ENCODE data around the gene MACROD2.
"Not testable (repeated sequence)": the region's sequence is repeated elsewhere in the genome, so short reads cannot be mapped to it uniquely, and the experiment has no call there.

Gene MACROD2

GRCh38 chr20:14889496-14890255 lies 894.4 kb downstream of the MACROD2 start:
- no peak for DNase-seq (ENCODE audit: low read depth in 1 of 2, low spot score in 1 of 2)

GRCh38 chr20:14890713-14891112 lies 895.4 kb downstream of the MACROD2 start:
- no peak for DNase-seq (ENCODE audit: low read depth in 1 of 2, low spot score in 1 of 2)

DNA sequence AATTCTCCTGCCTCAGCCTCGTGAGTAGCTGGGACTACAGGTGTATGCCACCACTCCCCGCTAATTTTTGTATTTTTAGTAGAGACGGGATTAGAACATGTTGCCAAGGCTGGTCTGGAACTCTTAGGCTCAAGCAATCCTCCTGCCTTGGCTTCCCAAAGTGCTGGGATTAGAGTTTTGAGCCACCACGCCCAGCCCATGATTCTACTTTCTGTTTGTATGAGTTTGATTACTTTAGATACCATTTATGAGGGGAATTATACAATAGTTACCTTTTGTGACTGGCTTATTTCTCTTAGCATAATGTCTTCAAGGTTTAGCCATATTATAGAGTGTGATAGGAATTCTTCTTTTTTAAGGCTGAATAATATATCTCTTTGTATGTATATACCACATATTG lies 897.5 kb downstream of the MACROD2 start:
- no peak for DNase-seq (ENCODE audit: low read depth in 1 of 2, low spot score in 1 of 2)

GRCh38 chr20:14896569-14896968 lies 901.3 kb downstream of the MACROD2 start:
- DNase-seq (ENCODE audit: low read depth in 1 of 2, low spot score in 1 of 2): no peak

GRCh38 chr20:14897608-14898007 lies 902.3 kb downstream of the MACROD2 start:
- no peak for DNase-seq (ENCODE audit: low read depth in 1 of 2, low spot score in 1 of 2)

GRCh38 chr20:14902432-14903089 lies 907.2 kb downstream of the MACROD2 start:
- no peak for DNase-seq (ENCODE audit: low read depth in 1 of 2, low spot score in 1 of 2)

DNA sequence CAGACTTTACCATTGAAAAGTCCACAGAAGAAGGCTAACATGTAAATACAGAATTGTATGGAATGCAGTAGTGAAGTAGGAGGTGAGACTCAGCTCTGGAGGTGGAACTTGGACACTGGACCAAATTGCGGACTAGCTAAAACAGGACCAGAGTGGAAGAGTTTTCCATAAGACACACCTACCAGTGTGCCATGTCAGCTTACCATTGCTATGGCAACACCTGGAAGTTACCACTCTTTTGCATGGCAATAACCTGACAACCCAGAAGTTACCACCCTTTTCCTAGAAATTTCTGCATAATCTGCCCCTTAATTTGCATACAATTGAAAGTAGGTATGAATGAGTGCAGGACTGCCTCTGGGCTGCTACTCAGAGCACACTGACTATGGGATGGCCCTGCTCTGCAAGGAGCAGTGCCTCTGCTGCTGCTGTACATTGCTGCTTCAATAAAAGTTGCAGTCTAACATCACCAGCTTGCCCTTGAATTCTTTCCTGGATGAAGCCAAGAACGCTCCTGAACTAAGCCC lies 911.7 kb downstream of the MACROD2 start:
- DNase-seq (ENCODE audit: low read depth in 1 of 2, low spot score in 1 of 2): no peak

GRCh38 chr20:14910126-14910525 lies 914.8 kb downstream of the MACROD2 start:
- no peak for DNase-seq (ENCODE audit: low read depth in 1 of 2, low spot score in 1 of 2)

- no peak for DNase-seq (ENCODE audit: low read depth in 1 of 2, low spot score in 1 of 2)
Observed at GRCh38 chr20:14913896-14914620, 918.7 kb downstream of the MACROD2 start.

GRCh38 chr20:14914633-14915032 lies 919.3 kb downstream of the MACROD2 start:
- no peak for DNase-seq (ENCODE audit: low read depth in 1 of 2, low spot score in 1 of 2)

DNA sequence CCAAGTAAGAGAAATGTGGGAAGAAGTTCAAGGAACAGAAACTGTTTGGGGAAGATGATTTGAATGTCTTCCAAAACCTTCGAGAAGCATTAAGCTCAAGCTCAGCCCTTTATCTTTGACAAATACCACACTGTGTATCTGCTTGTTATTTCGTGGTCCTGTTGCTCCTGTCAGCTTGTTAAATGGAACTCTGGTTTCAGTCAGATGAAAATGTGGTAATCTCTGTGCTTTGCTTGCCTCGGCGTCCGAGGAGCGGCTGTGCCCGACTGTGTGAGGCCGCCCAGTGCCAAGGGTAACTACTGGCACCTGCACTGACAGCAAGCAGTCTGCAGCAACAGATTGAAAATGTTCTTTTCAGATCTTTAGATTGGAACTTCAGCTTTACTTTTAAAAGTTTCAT lies 920.0 kb downstream of the MACROD2 start:
- DNase-seq (ENCODE audit: low read depth in 1 of 2, low spot score in 1 of 2): no peak

DNA sequence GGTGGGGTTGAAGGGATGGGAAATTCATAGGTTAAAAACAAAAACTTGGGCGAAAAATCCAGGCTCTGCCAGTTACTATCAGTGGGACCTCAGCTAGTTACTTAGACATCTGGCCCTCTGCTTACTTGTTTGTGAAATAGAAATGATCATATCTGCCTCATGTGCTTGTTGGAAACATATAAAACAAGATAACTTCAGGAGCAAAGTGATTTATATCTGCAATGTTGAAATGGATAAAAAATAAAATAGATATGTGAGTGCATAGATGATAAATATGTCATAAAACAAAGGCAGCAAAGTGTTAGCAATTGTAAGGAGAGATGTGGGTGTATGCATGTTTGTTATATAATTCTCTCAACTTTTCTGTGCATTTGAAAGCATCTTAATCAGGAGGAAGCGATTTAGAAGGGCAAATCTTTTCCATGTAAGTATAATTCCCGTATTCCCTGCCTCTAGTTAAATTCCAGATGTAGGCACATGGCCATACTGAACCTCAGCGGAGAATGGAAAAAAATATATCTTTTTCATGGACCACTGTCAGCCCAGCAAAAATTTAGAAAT lies 921.1 kb downstream of the MACROD2 start:
- DNase-seq (ENCODE audit: low read depth in 1 of 2, low spot score in 1 of 2): no peak

GRCh38 chr20:14918281-14918680 lies 923.0 kb downstream of the MACROD2 start:
- DNase-seq (ENCODE audit: low read depth in 1 of 2, low spot score in 1 of 2): no peak

- DNase-seq (ENCODE audit: low read depth in 1 of 2, low spot score in 1 of 2): no peak
Observed at GRCh38 chr20:14918976-14919375, 923.7 kb downstream of the MACROD2 start.

- DNase-seq (ENCODE audit: low read depth in 1 of 2, low spot score in 1 of 2): no peak
Observed at GRCh38 chr20:14919501-14920081, 924.3 kb downstream of the MACROD2 start.

DNA sequence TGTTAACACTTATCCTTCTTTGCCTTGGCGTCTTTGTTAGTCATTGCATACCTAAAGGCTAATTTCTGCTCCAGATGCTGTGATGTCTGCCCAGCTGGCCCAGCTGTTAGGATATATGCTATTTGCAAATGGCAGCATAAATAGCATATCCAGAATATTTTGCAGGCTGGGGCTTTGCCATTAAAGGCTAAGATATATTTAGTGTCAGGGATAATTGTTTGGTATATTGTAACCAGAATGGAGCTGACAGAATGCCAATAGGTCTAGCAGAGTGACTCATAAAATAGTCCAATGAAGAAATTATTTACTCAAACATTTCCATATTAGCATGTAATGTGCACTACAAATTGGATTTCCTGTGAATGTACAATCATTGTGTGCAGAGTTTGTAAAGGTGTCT lies 926.2 kb downstream of the MACROD2 start:
- no peak for DNase-seq (ENCODE audit: low read depth in 1 of 2, low spot score in 1 of 2)

- DNase-seq (ENCODE audit: low read depth in 1 of 2, low spot score in 1 of 2): no peak
Observed at GRCh38 chr20:14922503-14923267, 927.4 kb downstream of the MACROD2 start.

- no peak for DNase-seq (ENCODE audit: low read depth in 1 of 2, low spot score in 1 of 2)
Observed at GRCh38 chr20:14924433-14924832, 929.1 kb downstream of the MACROD2 start.

DNA sequence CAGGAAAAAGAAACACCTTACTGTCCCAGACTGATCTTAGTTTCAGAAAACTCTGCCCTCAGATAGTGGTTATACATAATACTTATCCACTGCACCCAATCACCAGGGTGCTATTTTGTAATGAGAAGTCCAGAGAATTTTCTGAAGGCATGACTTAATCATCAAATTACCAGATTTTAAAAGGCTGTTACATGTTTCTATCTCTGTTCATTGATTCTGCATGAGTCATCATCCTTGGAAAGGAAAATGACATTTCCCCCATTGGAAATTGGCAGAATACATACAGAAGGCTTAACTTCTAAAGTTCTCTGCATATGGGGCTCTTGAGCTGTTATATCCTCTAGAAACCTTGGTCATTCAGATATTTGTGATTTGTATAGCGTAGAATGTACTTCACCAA lies 930.0 kb downstream of the MACROD2 start:
- no peak for DNase-seq (ENCODE audit: low read depth in 1 of 2, low spot score in 1 of 2)

DNA sequence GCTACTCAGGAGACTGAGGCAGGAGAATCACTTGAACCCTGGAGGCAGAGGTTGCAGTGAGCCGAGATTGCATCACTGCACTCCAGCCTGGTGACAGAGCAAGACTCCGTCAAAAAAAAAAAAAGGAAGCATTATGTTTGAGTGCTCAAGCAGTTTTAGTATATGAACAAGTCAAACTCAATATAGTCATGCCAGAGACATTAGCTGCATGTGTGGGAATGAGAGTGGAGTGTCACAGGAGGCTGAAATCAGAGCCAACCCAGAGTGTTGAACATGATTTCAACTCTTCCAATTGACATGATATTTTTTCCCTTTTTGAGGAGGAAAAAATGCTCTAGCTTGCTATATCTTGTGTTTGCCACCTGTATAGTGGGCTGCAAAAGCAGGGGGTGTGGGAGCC lies 931.1 kb downstream of the MACROD2 start:
- DNase-seq (ENCODE audit: low read depth in 1 of 2, low spot score in 1 of 2): not testable (repeated sequence)
